ENCODE measurements around the gene CCDC80. TPM values are rescaled to one million over a fixed set of nuclear protein-coding genes. Genes with fewer than 3 reads are reported as not detected.
"Not testable (repeated sequence)": the region's sequence is repeated elsewhere in the genome, so short reads cannot be mapped to it uniquely, and the experiment has no call there.

CCDC80 gene
- total RNA-seq, 2 donors from 2014 or later: 9.4 to 23.9 TPM

DNA sequence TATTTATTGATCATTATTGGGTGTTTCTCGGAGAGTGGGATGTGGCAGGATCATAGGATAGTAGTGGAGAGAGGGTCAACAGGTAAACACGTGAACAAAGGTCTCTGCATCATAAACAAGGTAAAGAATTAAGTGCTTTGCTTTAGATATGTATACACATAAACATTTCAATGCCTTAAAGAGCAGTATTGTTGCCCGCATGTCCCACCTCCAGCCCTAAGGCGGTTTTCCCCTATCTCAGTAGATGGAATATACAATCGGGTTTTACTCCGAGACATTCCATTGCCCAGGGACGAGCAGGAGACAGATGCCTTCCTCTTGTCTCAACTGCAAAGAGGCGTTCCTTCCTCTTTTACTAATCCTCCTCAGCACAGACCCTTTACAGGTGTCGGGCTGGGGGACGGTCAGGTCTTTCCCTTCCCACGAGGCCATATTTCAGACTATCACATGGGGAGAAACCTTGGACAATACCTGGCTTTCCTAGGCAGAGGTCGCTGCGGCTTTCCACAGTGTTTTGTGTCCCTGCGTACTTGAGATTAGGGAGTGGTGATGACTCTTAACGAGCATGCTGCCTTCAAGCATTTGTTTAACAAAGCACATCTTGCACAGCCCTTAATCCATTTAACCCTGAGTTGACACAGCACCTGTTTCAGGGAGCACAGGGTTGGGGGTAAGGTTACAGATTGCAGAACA lies 76.5 kb downstream of the CCDC80 start:
- DNase-seq; ATAC-seq; intact Hi-C loops (cut with DNase I, micrococcal nuclease): not testable (repeated sequence)

DNA sequence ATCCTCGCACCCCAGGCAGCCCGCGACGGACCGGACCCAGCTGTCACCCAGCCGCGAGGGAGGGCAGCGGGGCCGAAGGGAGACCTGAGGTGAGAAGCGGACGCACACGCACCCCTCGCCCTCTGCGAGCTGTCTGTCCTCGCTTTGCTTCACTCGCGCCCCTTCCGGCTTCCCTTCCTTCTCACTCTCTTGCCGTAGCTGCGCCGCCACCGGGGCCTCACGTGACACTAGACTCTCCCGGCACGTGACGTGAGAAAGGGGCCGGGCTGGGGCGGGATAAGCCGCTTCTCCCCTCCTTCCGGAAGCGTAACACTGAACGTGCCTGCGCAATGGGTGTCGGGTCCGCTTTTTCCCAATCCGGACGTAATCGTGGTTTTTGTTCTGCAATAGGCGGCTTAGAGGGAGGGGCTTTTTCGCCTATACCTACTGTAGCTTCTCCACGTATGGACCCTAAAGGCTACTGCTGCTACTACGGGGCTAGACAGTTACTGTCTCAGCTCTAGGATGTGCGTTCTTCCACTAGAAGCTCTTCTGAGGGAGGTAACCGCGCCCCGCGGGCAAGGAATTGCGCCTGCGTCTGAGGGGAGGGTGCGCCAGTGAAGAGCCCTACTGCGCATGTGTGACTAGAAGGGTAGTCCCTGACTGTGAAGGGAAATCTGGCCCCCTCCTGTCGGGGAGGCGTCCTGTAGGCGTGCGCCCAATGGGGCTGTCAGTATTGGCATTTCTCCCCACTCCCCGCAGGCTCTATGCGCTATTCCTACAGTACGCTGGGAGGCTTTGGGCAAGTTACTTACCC lies 79.0 kb downstream of the CCDC80 start, which contains the start of the genes ATG3 and SLC35A5:
Gene ATG3 (minus strand): TSS at position 229 of the 796 bp plus-strand sequence. CDS start 434 bp downstream, outside the sequence.
Gene SLC35A5 (plus strand): TSS at position 312 of the 796 bp plus-strand sequence. CDS start 1,359 bp downstream, outside the sequence.
- intact Hi-C loops (cut with DNase I, micrococcal nuclease): no loop called here
- DNase-seq (peak; percentile 98 to 99), ATAC-seq (peak; percentile 91)

DNA sequence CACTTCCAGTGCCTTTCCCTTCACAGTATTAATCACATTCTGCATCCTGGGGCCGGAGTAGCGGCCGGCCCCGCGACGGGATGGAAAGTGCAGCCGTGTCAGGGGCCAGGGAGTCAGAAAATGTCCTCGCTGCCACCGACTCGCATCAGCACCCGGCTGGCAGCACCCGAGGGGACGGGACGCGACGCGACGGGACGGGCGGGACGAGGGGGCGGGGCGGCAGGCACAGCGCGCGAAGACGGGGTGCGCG lies 79.5 kb downstream of the CCDC80 start:
- DNase-seq (no peak), ATAC-seq (peak; percentile 68)
- intact Hi-C loops (cut with DNase I, micrococcal nuclease): no loop called here

DNA sequence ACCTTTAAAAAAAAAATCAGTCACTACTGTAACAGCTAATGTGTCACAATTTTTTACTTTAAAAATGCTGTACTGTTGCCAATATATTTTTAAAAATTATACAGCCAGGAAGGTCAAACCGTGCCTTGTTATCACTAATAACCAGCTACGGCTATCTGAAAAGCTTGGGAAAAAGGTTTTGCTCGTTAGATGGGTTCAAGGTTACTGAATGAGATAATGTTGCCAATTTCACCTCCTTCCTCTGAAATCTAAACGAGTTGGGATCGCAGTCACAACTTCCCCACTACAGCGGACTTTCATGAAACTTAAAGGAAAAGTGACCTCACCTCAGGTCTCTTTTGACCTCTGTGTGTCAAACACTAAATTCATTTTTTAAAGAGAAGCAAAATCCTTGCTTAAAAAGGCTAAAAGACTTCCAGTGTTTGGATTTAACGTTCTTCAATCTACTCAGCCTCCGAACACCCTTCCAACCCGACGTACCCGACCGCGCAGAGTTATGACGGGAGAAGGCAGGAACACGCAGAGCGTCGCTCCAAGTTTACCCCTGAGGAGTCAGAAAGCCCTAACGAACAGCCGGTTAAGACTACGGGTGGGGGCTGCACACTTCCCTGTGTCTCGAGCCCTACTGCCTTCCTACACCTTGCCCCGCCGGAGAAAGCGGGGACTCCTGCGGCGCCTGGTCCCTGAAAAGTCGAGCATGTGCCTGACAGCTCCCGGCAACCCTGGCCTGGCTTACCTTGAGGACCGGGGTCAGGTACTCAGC lies 80.0 kb downstream of the CCDC80 start:
- DNase-seq (peak; percentile 79 to 81), ATAC-seq (peak; percentile 44)
- intact Hi-C loops (cut with DNase I, micrococcal nuclease): no loop called here

DNA sequence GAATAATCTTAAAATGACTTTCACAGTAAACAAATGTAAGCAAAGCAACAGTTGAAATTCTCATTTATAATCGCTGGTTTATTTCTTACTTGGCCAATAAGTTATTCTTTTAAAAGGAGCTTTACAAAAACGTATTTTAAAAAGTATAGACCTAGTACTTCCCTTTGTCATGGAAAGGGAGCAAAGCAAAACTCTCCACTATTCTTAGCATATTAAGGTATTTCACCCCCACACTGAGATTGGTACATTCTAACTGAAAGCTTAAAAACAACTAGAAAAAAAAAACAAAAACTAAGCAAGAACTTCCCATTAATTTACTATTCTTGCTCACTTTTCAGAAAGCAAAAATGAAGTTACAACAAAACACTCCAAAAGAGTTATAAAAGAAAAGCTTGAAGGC lies 80.6 kb downstream of the CCDC80 start:
- ATAC-seq (no peak), DNase-seq (no peak)
- intact Hi-C loops (cut with DNase I, micrococcal nuclease): no loop called here

DNA sequence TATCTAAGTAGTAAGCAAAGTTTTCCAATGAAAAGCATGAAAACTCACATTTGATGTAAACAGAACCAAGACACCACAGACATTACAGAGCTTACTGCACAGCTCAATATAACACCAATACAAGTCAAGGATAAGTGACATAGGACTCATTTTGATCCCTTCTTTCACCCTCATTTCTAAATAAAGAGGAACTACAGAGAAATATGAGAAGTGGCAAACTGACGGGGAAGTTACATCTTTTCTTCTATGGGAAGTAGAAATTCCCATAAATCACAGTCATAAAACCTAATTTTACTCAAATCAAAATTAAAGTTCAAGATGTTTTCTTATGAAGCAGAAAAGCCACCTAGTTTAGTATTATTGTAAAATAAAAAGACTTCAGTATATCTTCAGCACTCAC lies 83.0 kb downstream of the CCDC80 start:
- ATAC-seq (no peak), DNase-seq (no peak)
- intact Hi-C loops (cut with DNase I, micrococcal nuclease): no loop called here

DNA sequence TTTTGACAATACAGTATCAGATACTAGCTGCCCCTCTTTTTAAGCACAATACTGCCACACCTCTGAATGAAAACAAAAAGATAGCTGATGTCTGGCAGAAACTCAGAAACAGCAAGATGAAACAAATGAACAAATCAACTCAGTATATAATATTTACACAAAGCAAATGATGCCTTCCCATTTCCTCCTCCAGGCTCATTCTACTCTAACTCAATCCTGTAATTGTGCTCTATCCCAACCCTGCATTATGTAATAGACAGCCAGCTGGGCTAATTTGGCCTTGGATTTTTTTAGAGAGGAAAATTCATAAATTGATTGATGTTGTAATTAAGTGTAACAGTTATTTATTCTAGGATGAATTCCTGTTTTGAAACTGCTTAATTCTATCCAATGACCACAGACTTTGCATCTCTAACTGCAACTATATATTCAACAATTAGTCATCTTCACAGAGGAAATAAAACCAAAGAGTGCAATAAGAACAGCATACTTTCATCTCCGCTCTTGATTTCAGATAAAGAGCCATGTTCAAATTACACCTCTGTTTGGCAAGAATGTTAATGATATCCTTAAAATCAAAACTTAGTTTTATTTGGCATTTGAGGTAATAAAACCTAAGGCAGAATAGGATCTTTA lies 85.3 kb downstream of the CCDC80 start:
- DNase-seq (no peak), ATAC-seq (peak; percentile 84)
- intact Hi-C loops (cut with DNase I, micrococcal nuclease): no loop called here

DNA sequence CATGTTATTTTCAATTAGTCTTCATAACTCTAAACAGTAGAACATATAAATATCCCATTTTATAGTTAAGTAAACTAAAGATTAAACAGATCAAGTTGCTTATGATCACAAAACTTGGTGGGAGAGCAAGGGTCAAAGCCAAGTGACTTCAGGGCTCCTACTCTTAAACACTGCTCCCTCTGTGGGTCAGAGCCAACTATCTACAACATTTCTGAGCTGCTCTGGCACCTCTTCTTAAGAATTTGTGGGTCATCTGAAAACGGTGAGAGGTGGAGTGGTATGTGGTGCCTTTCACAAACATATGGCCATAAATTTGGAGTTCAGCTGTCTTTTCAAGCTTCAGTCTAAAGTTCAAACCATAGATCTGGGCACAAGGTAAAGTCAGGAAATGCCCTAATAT lies 90.1 kb downstream of the CCDC80 start:
- ATAC-seq (peak; percentile 39), DNase-seq (no peak)
- intact Hi-C loops (cut with DNase I, micrococcal nuclease): no loop called here

Other genes starting within 250 kb of the CCDC80 start
- gene BTLA, start 141.7 kb downstream of the CCDC80 start, total RNA-seq: 1 to 10 TPM in 1 of 2 donors, under 1 TPM in 1; 0.27 to 1.2 TPM
- 10 to 100 TPM; 52.9 to 55.1 TPM for gene ATG3, start 79.2 kb downstream of the CCDC80 start, total RNA-seq
- 10 to 100 TPM; 32.8 to 35.6 TPM for gene SLC35A5, start 79.1 kb downstream of the CCDC80 start, total RNA-seq
- not detected for gene CD200R1L, start 205.7 kb upstream of the CCDC80 start, total RNA-seq

All from left colon (tissue), 2 donors.